K562 (cell line): ENCODE results near the gene SULT2B1. TPM values are rescaled to one million over a fixed set of nuclear protein-coding genes. Genes with fewer than 3 reads are reported as not detected.

Source experiments
- ARID3B ChIP-seq: fragments of 250-450 bp; sonication (Bioruptor Pico); IDR thresholded peaks from 2 replicates; pipeline ENCODE4 v1.4.0; 2020; ENCODE audit warnings: borderline replicate concordance
- CEBPG ChIP-seq, 3 experiments: fragments of 200-800 bp in 1 of 3; sonication (Bioruptor generic) in 1 of 3; sonication (generic) in 1 of 3; formaldehyde crosslinking in 1 of 3; IDR thresholded peaks in 2 of 3; conservative IDR thresholded peaks in 1 of 3; 2 replicates each; pipeline versions ENCODE4 v1.6.1 to v1.8.0; 2016 to 2022; ENCODE audit warnings: missing compliant biosample characterization in 2 of 3, missing genetic modification characterization in 2 of 3, mild to moderate bottlenecking in 1 of 3, missing genetic modification reagents in 1 of 3
- CREB5 ChIP-seq: fragments of 250-450 bp; sonication (Bioruptor Pico); IDR thresholded peaks from 2 replicates; pipeline ENCODE4 v1.5.0; 2020; ENCODE audit warnings: mild to moderate bottlenecking
- E4F1 ChIP-seq: fragments of 250-450 bp; sonication (Bioruptor Pico); IDR thresholded peaks from 2 replicates; pipeline ENCODE4 v1.5.0; 2021; ENCODE audit warnings: mild to moderate bottlenecking, borderline replicate concordance
- ESRRB ChIP-seq: fragments of 250-450 bp; sonication (Bioruptor Pico); IDR thresholded peaks from 2 replicates; pipeline ENCODE4 v1.5.0; 2020; ENCODE audit warnings: mild to moderate bottlenecking, moderate library complexity, borderline replicate concordance
- GABPA ChIP-seq: fragments of 200-800 bp; sonication (Bioruptor generic); conservative IDR thresholded peaks from 2 replicates; pipeline ENCODE4 v1.6.1; 2016; ENCODE audit warnings: low read depth, missing genetic modification characterization, missing compliant biosample characterization
- HDAC8 ChIP-seq: fragments of 450-650 bp; IDR thresholded peaks from 2 replicates; pipeline ENCODE4 v1.6.1; 2016; ENCODE audit warnings: mild to moderate bottlenecking, missing genetic modification characterization, moderate library complexity, missing compliant biosample characterization
- MED1 ChIP-seq: sonication (generic); formaldehyde crosslinking; IDR thresholded peaks from 2 replicates; pipeline ENCODE4 v1.8.1; 2023; ENCODE audit warnings: missing genetic modification reagents, borderline replicate concordance
- NCOA2 ChIP-seq, 2 experiments: fragments of 450-650 bp; IDR thresholded peaks; 2 replicates each; pipeline ENCODE4 v1.6.1; 2018; ENCODE audit warnings: mild to moderate bottlenecking in 2 of 2, moderate library complexity in 1 of 2; ENCODE audit not compliant: partially characterized antibody in 2 of 2
- NRF1 ChIP-seq, 2 experiments: fragments of 450-650 bp; IDR thresholded peaks in 1 of 2; conservative IDR thresholded peaks in 1 of 2; 2 replicates each; pipeline ENCODE4 v1.6.1; 2014; ENCODE audit warnings: mild to moderate bottlenecking in 2 of 2
- RB1 ChIP-seq: fragments of 450-650 bp; IDR thresholded peaks from 2 replicates; pipeline ENCODE4 v1.6.1; 2017; ENCODE audit warnings: low read depth, mild to moderate bottlenecking
- RBFOX2 ChIP-seq: fragments of 200-400 bp; formaldehyde crosslinking; IDR thresholded peaks from 2 replicates; pipeline ENCODE4 v1.6.1; 2017; ENCODE audit warnings: low read depth, mild to moderate bottlenecking, low read length, moderate library complexity
- SP1 ChIP-seq: sonication (generic); formaldehyde crosslinking; IDR thresholded peaks from 2 replicates; pipeline ENCODE4 v1.8.1; 2022; ENCODE audit warnings: mild to moderate bottlenecking, missing genetic modification reagents
- SP2 ChIP-seq: IDR thresholded peaks from 2 replicates; pipeline ENCODE4 v1.6.1; 2011; ENCODE audit warnings: mild to moderate bottlenecking, low read depth, low read length, moderate library complexity; ENCODE audit not compliant: poor library complexity, severe bottlenecking; ENCODE audit errors: extremely low read depth
- TARDBP ChIP-seq: fragments of 450-650 bp; IDR thresholded peaks from 2 replicates; pipeline ENCODE4 v1.6.1; 2016
- YBX1 ChIP-seq: fragments of 450-650 bp; IDR thresholded peaks from 2 replicates; pipeline ENCODE4 v1.7.1; 2016; ENCODE audit warnings: mild to moderate bottlenecking
- ZKSCAN1 ChIP-seq: fragments of 150-350 bp; IDR thresholded peaks from 2 replicates; pipeline ENCODE4 v1.6.1; 2016; ENCODE audit warnings: low read depth, low read length
- ZNF277 ChIP-seq: fragments of 250-450 bp; sonication (Bioruptor Pico); IDR thresholded peaks from 2 replicates; pipeline ENCODE4 v1.8.0; 2022; ENCODE audit warnings: inconsistent platforms, mild to moderate bottlenecking, moderate library complexity, borderline replicate concordance
- polyA plus RNA-seq, 8 experiments: library from polyadenylated mRNA; depleted of rRNA in 4 of 8; stranded (reverse) in 5 of 8; unstranded in 3 of 8; fragments of >200 nt; fragmentation: Nextera tagmentation in 2 of 8; fragmentation: Illumina TruSeq in 1 of 8; extraction: Ambion mirVana in 2 of 8; extraction: Trizol in 1 of 8; gene quantifications; 2 replicates each; pipeline versions ENCODE4 v1.2.1 to v1.2.3, GENCODE V29; 2011 to 2014; ENCODE audit warnings: inconsistent platforms in 1 of 8, missing spikeins in 1 of 8
- total RNA-seq, 7 experiments: library from RNA; depleted of rRNA in 6 of 7; stranded (reverse); fragments of >200 nt in 6 of 7; fragmentation: Illumina TruSeq in 2 of 7; extraction: Trizol in 2 of 7; gene quantifications; 2 replicates each; pipeline versions ENCODE4 v1.2.1 to v1.2.3, GENCODE V29; 2011 to 2021; ENCODE audit warnings: low replicate concordance in 1 of 7

Gene SULT2B1
- total and polyA plus RNA-seq, 9 of the 15 experiments (the other 6 are each of a cell fraction or from before 2014, with no cell fraction given): 0.09 to 0.62 (median 0.22) TPM; not detected in 2

- no peak for TF ChIP-seq ARID3B (CRISPR knock-in tag)
- no peak for TF ChIP-seq CREB5 (CRISPR knock-in tag)
- peak; percentile 62; the same call in 1 of the 2 replicates for TF ChIP-seq SP1 (CRISPR knock-in tag)
- no peak for TF ChIP-seq NCOA2 (IDR thresholded peaks at IDR 0.05; ENCODE audit: partially characterized antibody in 2 of 2)
- TF ChIP-seq ZNF277: no peak
- no peak for TF ChIP-seq ESRRB (CRISPR knock-in tag)
- peak; percentile 62 for TF ChIP-seq RB1
- no peak for TF ChIP-seq YBX1
- TF ChIP-seq HDAC8: no peak
- TF ChIP-seq E4F1 (CRISPR knock-in tag): no peak
- peak; percentile 82 to 86 for TF ChIP-seq NRF1 (conservative IDR thresholded peaks at IDR 0.05 in 1 of 2, IDR thresholded peaks at IDR 0.05 in 1 of 2)
- TF ChIP-seq MED1 (CRISPR knock-in tag): no peak
- peak; percentile 39; the same call in 1 of the 2 replicates for TF ChIP-seq CEBPG (CRISPR knock-in tag; IDR thresholded peaks at IDR 0.05)
- TF ChIP-seq CEBPG (tag; conservative IDR thresholded peaks at IDR 0.05 in 1 of 2, IDR thresholded peaks at IDR 0.05 in 1 of 2): no peak
- peak; percentile 65 for TF ChIP-seq RBFOX2
- peak; percentile 74 for TF ChIP-seq SP2
- TF ChIP-seq TARDBP: no peak
- TF ChIP-seq GABPA (tag): no peak; the same call in 1 of the 2 replicates
- TF ChIP-seq ZKSCAN1: 0 out of 2 replicates have a peak, but pooled peaks have one; percentile 35
Observed at GRCh38 chr19:48637449-48637947, 85.5 kb downstream of the SULT2B1 start (continued).
